Activated CD8-positive, alpha-beta T cell treated with anti-CD3 and anti-CD28 coated beads, Interleukin-2, amount 10 ng/mL, durations not matched to agents 7 days and 5 days (primary cell): Measurements from ENCODE around the gene CD244. TPM values are rescaled to one million over a fixed set of nuclear protein-coding genes. Genes with fewer than 3 reads are reported as not detected.
"Not testable (repeated sequence)": the region's sequence is repeated elsewhere in the genome, so short reads cannot be mapped to it uniquely, and the experiment has no call there.

ENCODE experiments used
- ATAC-seq: fragments of 150-1000 bp; cut with Tn5 transposase; one replicate; pipeline ENCODE4 v1.10.0; 2021; ENCODE audit warnings: moderate library complexity
- CTCF ChIA-PET: fragments of 350-600 bp; sonication (Branson Sonifier 250); formaldehyde crosslinking; loops from one replicate; lab custom pipeline; 2021; ENCODE audit warnings: antibody characterized with exemption; lab: Charles Lee
- POLR2A ChIA-PET: fragments of 350-600 bp; sonication (Branson Sonifier 250); formaldehyde crosslinking; loops from one replicate; lab custom pipeline; 2021; ENCODE audit warnings: antibody characterized with exemption; lab: Charles Lee
- DNase-seq: peaks from one replicate; pipeline ENCODE4 v3.0.0-alpha.2; 2020
- H3K27ac Mint-ChIP-seq: one replicate; pipeline ENCODE4 v1.8.0; 2021; ENCODE audit warnings: mild to moderate bottlenecking, mixed read lengths
- H3K27me3 Mint-ChIP-seq: one replicate; pipeline ENCODE4 v1.8.0; 2021; ENCODE audit warnings: low read depth, mixed read lengths
- H3K36me3 Mint-ChIP-seq: one replicate; pipeline ENCODE4 v1.8.0; 2021; ENCODE audit warnings: low read depth, mixed read lengths
- H3K4me1 Mint-ChIP-seq: one replicate; pipeline ENCODE4 v1.8.0; 2021; ENCODE audit warnings: low read depth, mixed read lengths
- H3K4me3 Mint-ChIP-seq: one replicate; pipeline ENCODE4 v1.8.0; 2021; ENCODE audit warnings: mild to moderate bottlenecking, mixed read lengths
- H3K9me3 Mint-ChIP-seq: one replicate; pipeline ENCODE4 v1.8.0; 2022; ENCODE audit warnings: mixed read lengths; ENCODE audit not compliant: insufficient read depth
- total RNA-seq, 2 experiments: library from RNA; stranded (reverse); gene quantifications; one replicate each; pipeline ENCODE4 v1.2.3, GENCODE V29; 2021

Gene CD244
- total RNA-seq, 2 experiments from 2014 or later: 15.0 to 15.5 TPM

GRCh38 chr1:160877221-160877620 lies 14.5 kb upstream of the CD244 start:
- peak overlapping the region; percentile 59 for H3K27ac Mint-ChIP-seq
- no peak overlapping the region for H3K4me3 Mint-ChIP-seq
- H3K4me1 Mint-ChIP-seq: peaks cover 29% of the 10 kb centered on the region
- ATAC-seq (peak; percentile 90), DNase-seq (peak; percentile 52)
- H3K36me3 Mint-ChIP-seq: no peaks in the 10 kb centered on the region
- POLR2A ChIA-PET: interaction anchor here (1.2 kb wide), 1 partner anchor 40 kb away, joined by 5 read pairs; no protein-coding TSS in a partner anchor
- H3K27me3 Mint-ChIP-seq: peaks cover 2% of the 10 kb centered on the region
- H3K9me3 Mint-ChIP-seq: no peaks in the 10 kb centered on the region
- CTCF ChIA-PET: interaction anchor here (0.7 to 11.4 kb wide), 40 partner anchors 9 to 209 kb away, joined by 3 to 189 read pairs (median 4); partner anchors contain the start of genes CD244, ITLN2, LY9 and SLAMF7

- H3K27ac Mint-ChIP-seq: peak overlapping the region; percentile 16
- peaks cover 29% of the 10 kb centered on the region for H3K4me1 Mint-ChIP-seq
- peaks cover 2% of the 10 kb centered on the region for H3K27me3 Mint-ChIP-seq
- CTCF ChIA-PET: interaction anchor here (0.8 to 11.4 kb wide), 18 partner anchors 11 to 153 kb away, joined by 3 to 189 read pairs (median 8); partner anchors contain the start of genes CD244 and ITLN2
- ATAC-seq: no peak
- no peak overlapping the region for H3K4me3 Mint-ChIP-seq
- POLR2A ChIA-PET: no interaction called here
- no peaks in the 10 kb centered on the region for H3K9me3 Mint-ChIP-seq
- no peak for DNase-seq
- H3K36me3 Mint-ChIP-seq: no peaks in the 10 kb centered on the region
These were observed 13.6 kb upstream of the CD244 start for GRCh38 chr1:160876311-160876710.

DNA sequence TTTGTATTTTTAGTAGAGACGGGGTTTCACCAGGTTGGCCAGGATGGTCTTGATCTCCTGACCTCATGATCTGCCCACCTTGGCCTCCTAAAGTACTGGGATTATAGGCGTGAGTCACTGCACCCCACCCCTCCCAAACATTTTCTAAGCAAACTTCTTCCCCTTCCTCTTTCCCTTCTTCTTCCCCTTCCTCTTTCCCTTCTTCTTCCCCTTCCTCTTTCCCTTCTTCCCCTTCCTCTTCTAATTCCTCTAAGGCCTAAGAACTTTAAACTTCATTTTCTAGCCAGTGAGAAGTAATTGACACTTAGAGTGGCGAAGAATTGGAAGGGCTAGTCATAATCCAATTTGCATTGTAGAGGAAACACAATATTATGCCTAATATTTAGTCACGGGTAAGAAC lies 12.9 kb upstream of the CD244 start:
- H3K9me3 Mint-ChIP-seq, POLR2A ChIA-PET, DNase-seq, ATAC-seq, H3K36me3 Mint-ChIP-seq, H3K4me3 Mint-ChIP-seq, H3K27ac Mint-ChIP-seq, H3K27me3 Mint-ChIP-seq: not testable (repeated sequence)
- CTCF ChIA-PET: interaction anchor here (1.7 kb wide), 1 partner anchor 41 kb away, joined by 6 read pairs; no protein-coding TSS in a partner anchor
- H3K4me1 Mint-ChIP-seq: peaks cover 29% of the 10 kb centered on the region

GRCh38 chr1:160874935-160875334 lies 12.2 kb upstream of the CD244 start:
- no peaks in the 10 kb centered on the region for H3K36me3 Mint-ChIP-seq
- ChIA-PET POLR2A (interaction anchor here (1.5 kb wide), 1 partner anchor 12 kb away, joined by 6 read pairs; the partner anchor contains the start of gene CD244), CTCF (interaction anchor here (0.7 to 1.9 kb wide), 7 partner anchors 14 to 116 kb away, joined by 3 to 7 read pairs (median 3); partner anchors contain the start of gene ITLN2)
- no peak for ATAC-seq
- no peaks in the 10 kb centered on the region for H3K9me3 Mint-ChIP-seq
- peaks cover 29% of the 10 kb centered on the region for H3K4me1 Mint-ChIP-seq
- DNase-seq: no peak
- H3K27me3 Mint-ChIP-seq: peaks cover 2% of the 10 kb centered on the region
- no peak overlapping the region for H3K27ac Mint-ChIP-seq
- no peak overlapping the region for H3K4me3 Mint-ChIP-seq

GRCh38 chr1:160868141-160868540 lies 5.5 kb upstream of the CD244 start:
- H3K9me3 Mint-ChIP-seq: no peaks in the 10 kb centered on the region
- H3K36me3 Mint-ChIP-seq: peaks cover 2% of the 10 kb centered on the region
- ChIA-PET POLR2A (no interaction called here), CTCF (interaction anchor here (0.6 to 1.7 kb wide), 3 partner anchors 9 to 33 kb away, joined by 3 to 5 read pairs (median 4); no protein-coding TSS in a partner anchor)
- DNase-seq (no peak), ATAC-seq (no peak)
- H3K4me3 Mint-ChIP-seq: no peak overlapping the region
- no peak overlapping the region for H3K27ac Mint-ChIP-seq
- no peaks in the 10 kb centered on the region for H3K27me3 Mint-ChIP-seq
- peaks cover 24% of the 10 kb centered on the region for H3K4me1 Mint-ChIP-seq

DNA sequence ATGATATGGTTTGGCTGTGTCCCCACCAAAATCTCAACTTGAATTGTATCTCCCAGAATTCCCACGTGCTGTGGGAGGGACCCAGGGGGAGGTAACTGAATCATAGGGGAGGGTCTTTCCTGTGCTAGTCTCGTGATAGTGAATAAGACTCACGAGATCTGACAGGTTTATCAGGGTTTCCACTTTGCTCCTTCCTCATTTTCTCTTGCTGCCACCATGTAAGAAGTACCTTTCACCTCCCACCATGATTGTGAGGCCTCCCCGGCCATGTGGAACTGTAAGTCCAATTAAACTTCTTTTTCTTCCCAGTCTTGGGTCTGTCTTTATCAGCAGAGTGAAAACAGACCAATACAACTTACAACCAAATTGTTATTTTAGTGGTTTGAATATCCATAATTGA lies 5.0 kb upstream of the CD244 start:
- DNase-seq, ATAC-seq, H3K27ac Mint-ChIP-seq, H3K36me3 Mint-ChIP-seq, H3K27me3 Mint-ChIP-seq, H3K4me3 Mint-ChIP-seq, POLR2A ChIA-PET, H3K9me3 Mint-ChIP-seq: not testable (repeated sequence)
- H3K4me1 Mint-ChIP-seq: peaks cover 29% of the 10 kb centered on the region
- CTCF ChIA-PET: interaction anchor here (1.2 kb wide), 1 partner anchor 33 kb away, joined by 4 read pairs; no protein-coding TSS in a partner anchor

DNA sequence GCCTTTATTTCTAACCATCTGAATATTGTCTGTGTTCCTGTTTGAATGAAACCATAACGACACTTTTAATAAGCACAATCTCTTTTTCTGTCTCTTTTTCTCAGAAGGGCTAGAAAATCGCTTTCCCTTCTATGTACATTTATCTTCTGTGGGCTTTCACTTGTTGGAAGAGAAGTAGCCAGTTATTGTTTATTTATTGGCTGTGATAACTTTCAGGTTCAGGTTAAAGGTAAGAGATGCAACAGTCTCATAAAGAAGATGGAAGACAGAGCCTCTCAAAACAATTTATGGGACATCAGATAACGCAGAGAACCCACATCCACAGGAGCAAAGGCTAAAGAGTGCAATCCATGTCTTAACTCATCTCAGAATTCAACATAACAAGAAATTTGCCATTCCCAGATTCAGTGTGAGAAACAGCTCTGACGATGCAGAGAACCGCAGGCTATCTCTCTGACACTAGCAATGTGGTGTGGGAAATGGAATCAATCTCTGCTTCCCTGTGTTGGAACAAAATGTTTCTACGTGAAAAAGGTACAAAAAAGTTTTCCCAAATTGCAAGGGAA lies 4.1 kb upstream of the CD244 start:
- Mint-ChIP-seq H3K36me3 (peaks cover 2% of the 10 kb centered on the region), H3K9me3 (no peaks in the 10 kb centered on the region), H3K27ac (no peak overlapping the region), H3K4me3 (no peak overlapping the region), H3K27me3 (no peaks in the 10 kb centered on the region), H3K4me1 (peaks cover 37% of the 10 kb centered on the region)
- ATAC-seq (no peak), DNase-seq (no peak)
- ChIA-PET CTCF (interaction anchor here (1.9 to 7.3 kb wide), 4 partner anchors 10 to 87 kb away, joined by 7 to 93 read pairs (median 14); partner anchors contain the start of gene ITLN2), POLR2A (no interaction called here)

DNA sequence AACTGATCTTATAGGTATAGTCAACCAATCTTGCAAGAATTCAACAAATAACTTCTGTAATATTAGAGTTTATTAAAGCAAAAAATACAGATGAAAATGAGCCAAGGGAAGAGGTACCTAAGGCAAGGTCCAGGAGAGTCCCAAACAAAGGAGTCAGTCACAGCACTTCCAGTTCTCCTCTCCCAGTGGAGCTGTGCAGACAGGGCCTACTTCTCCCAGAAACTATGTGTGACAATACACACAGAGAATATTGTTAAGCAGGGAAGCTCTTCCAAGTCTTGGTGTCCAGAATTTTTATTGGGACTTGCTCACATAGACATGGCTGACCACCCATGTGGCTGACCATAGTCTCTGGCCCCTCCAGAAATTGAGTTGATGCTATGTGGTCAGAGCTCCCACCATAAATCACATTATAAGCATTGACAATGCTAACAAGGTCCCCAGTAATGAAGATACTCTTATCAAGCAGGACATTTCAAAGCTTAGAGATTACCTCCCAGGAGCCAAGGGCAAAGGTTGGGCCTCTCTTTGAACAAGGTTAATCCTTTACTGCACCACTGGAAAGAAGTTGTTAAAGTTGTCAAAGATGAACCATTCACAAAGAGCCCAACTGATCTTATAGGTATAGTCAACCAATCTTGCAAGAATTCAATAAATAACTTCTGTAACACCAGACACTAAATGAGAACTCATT lies 3.5 kb upstream of the CD244 start:
- peaks cover 41% of the 10 kb centered on the region for H3K4me1 Mint-ChIP-seq
- H3K9me3 Mint-ChIP-seq: no peaks in the 10 kb centered on the region
- POLR2A ChIA-PET: no interaction called here
- no peaks in the 10 kb centered on the region for H3K27me3 Mint-ChIP-seq
- DNase-seq: no peak
- no peak overlapping the region for H3K27ac Mint-ChIP-seq
- H3K4me3 Mint-ChIP-seq: no peak overlapping the region
- CTCF ChIA-PET: interaction anchor here (1.3 to 7.3 kb wide), 6 partner anchors 10 to 141 kb away, joined by 3 to 93 read pairs (median 9); partner anchors contain the start of gene ITLN2
- peaks cover 2% of the 10 kb centered on the region for H3K36me3 Mint-ChIP-seq
- ATAC-seq: no peak

- Mint-ChIP-seq H3K4me3 (no peak overlapping the region), H3K27me3 (no peaks in the 10 kb centered on the region), H3K36me3 (peaks cover 3% of the 10 kb centered on the region), H3K4me1 (peaks cover 50% of the 10 kb centered on the region), H3K9me3 (no peaks in the 10 kb centered on the region), H3K27ac (no peak overlapping the region)
- DNase-seq (no peak), ATAC-seq (no peak)
- ChIA-PET POLR2A (no interaction called here), CTCF (interaction anchor here (1.2 to 7.3 kb wide), 8 partner anchors 8 to 140 kb away, joined by 3 to 93 read pairs (median 8); partner anchors contain the start of gene ITLN2)
These were observed 2.6 kb upstream of the CD244 start for GRCh38 chr1:160865337-160865736.

DNA sequence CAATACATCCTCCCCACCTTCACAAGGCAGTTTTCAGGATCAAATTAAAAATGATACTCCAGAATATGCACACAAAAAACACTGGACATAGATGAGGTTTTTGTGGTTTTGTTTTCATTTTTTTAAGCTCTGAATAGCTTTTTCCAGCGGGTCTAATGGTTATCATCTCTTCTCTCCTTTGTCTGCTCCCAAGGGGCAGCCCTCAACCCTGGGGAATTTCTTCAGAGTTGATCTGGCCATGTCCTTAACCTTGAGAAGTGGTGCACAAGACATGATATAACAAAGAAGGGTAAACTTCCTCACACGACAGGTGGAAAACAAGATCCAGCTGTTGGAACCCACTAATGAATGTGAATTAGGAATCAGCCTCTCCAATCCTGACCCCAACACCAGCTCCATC lies 1.5 kb upstream of the CD244 start:
- Mint-ChIP-seq H3K27me3 (no peaks in the 10 kb centered on the region), H3K27ac (no peak overlapping the region), H3K4me3 (no peak overlapping the region), H3K36me3 (peaks cover 5% of the 10 kb centered on the region), H3K9me3 (no peaks in the 10 kb centered on the region), H3K4me1 (peaks cover 52% of the 10 kb centered on the region)
- POLR2A ChIA-PET: interaction anchor here (2.6 kb wide), 1 partner anchor 27 kb away, joined by 20 read pairs; no protein-coding TSS in a partner anchor
- no peak for ATAC-seq
- CTCF ChIA-PET: interaction anchor here (1.1 to 7.3 kb wide), 9 partner anchors 10 to 149 kb away, joined by 3 to 93 read pairs (median 6); partner anchors contain the start of genes ITLN2 and LY9
- no peak for DNase-seq

- no peak for ATAC-seq
- DNase-seq: no peak
- Mint-ChIP-seq H3K4me1 (peaks cover 55% of the 10 kb centered on the region), H3K36me3 (peaks cover 10% of the 10 kb centered on the region), H3K27ac (peak overlapping the region; percentile 21), H3K9me3 (no peaks in the 10 kb centered on the region), H3K4me3 (peak overlapping the region; percentile 13), H3K27me3 (no peaks in the 10 kb centered on the region)
- POLR2A ChIA-PET: interaction anchor here (1.2 to 2.6 kb wide), 2 partner anchors 20 to 26 kb away, joined by 4 to 20 read pairs; no protein-coding TSS in a partner anchor
- CTCF ChIA-PET: interaction anchor here (1.1 to 7.3 kb wide), 10 partner anchors 10 to 148 kb away, joined by 4 to 93 read pairs (median 7); partner anchors contain the start of genes ITLN2 and LY9
These were observed 1.1 kb upstream of the CD244 start for GRCh38 chr1:160863774-160864131.
